Measurements from ENCODE around the gene RAB23. TPM values are rescaled to one million over a fixed set of nuclear protein-coding genes. Genes with fewer than 3 reads are reported as not detected.

The RAB23 gene
- total and polyA plus RNA-seq, 2 donors (not counting 3 experiments of a cell fraction or from before 2014, with no cell fraction given): 3.4 to 9.4 TPM

- H3K36me3 ChIP-seq (ENCODE audit: control insufficient read depth in 2 of 2, extremely low read depth in 1 of 2, insufficient read depth in 2 of 2, low read length in 2 of 2): no peaks in the 10 kb centered on the region
- H4K20me1 ChIP-seq (replicated peaks; ENCODE audit: control insufficient read depth, extremely low read depth, insufficient read depth, low read length): no peaks in the 10 kb centered on the region
- no peak overlapping the region for H3K9ac ChIP-seq (replicated peaks; ENCODE audit: extremely low read depth, insufficient read depth, low read length)
- POLR2A ChIA-PET: interaction anchor here (0.8 kb wide), 1 partner anchor 25 kb away, joined by 3 read pairs; no protein-coding TSS in a partner anchor
- FAIRE-seq (no peak), DNase-seq (ENCODE audit: low read depth, low spot score) (no peak)
- CTCF ChIA-PET: interaction anchor here (1.2 to 3.3 kb wide), 7 partner anchors 11 to 318 kb away, joined by 3 to 16 read pairs (median 9); partner anchors contain the start of gene PRIM2
- no peak overlapping the region for H3K27ac ChIP-seq (ENCODE audit: insufficient read depth, low read depth, low read length)
- peak overlapping the region; percentile 94 for H3K4me2 ChIP-seq (ENCODE audit: insufficient read depth, low read length)
- intact Hi-C loops (cut with micrococcal nuclease) (loop anchor here (1.0 kb wide), 2 partner anchors 94 to 267 kb away; partner anchors contain the start of gene BEND6), dilution Hi-C loops (cut with MboI; ENCODE audit: extremely low pct_ligation_motif_present, low sequenced_read_pairs) (no loop called here)
- peak overlapping the region; percentile 75 to 96 (median 90) for H3K4me3 ChIP-seq (replicated peaks in 1 of 3; ENCODE audit: insufficient read depth in 1 of 3, low read depth in 1 of 3, low read length in 3 of 3)
- no peaks in the 10 kb centered on the region for H3K9me1 ChIP-seq (replicated peaks; ENCODE audit: control insufficient read depth, extremely low read depth, insufficient read depth, low read length)
- BruUV-seq (replicated peaks): no TSS peak
- H3K4me1 ChIP-seq (ENCODE audit: control insufficient read depth, extremely low read depth, insufficient read depth, low read length): peaks cover 11% of the 10 kb centered on the region
- H3K27me3 ChIP-seq (ENCODE audit: control insufficient read depth in 2 of 2, insufficient read depth in 2 of 2, low read length in 2 of 2): no peaks in the 10 kb centered on the region
- peaks cover 21% of the 10 kb centered on the region for H3K79me2 ChIP-seq (ENCODE audit: control insufficient read depth, insufficient read depth, low read length)
- peak overlapping the region; percentile 90 for H2AFZ ChIP-seq (ENCODE audit: low read depth, low read length)
- H3K9me3 ChIP-seq (replicated peaks; ENCODE audit: control insufficient read depth, insufficient read depth, low read length): no peaks in the 10 kb centered on the region
- TF ChIP-seq FOS (IDR thresholded peaks at IDR 0.05; ENCODE audit: borderline replicate concordance, insufficient read depth, low read length) (no peak), MYC (IDR thresholded peaks at IDR 0.05; ENCODE audit: low read depth, low read length) (no peak), CTCF (IDR thresholded peaks at IDR 0.05; ENCODE audit: extremely low read depth in 1 of 2, insufficient read depth in 1 of 2, low read depth in 1 of 2, low read length in 2 of 2) (no peak), POLR2A (IDR thresholded peaks at IDR 0.05; ENCODE audit: low read depth, low read length) (no peak), POLR2AphosphoS5 (IDR thresholded peaks at IDR 0.05; ENCODE audit: insufficient read depth, low read depth, low read length) (no peak), EZH2 (IDR thresholded peaks at IDR 0.05; ENCODE audit: borderline replicate concordance, low read depth, low read length, severe bottlenecking) (no peak), JUN (IDR thresholded peaks at IDR 0.05; ENCODE audit: borderline replicate concordance, insufficient read depth, insufficient read length, low read depth) (no peak), MAX (IDR thresholded peaks at IDR 0.05; ENCODE audit: insufficient read depth, insufficient read length) (no peak), GATA2 (IDR thresholded peaks at IDR 0.05; ENCODE audit: insufficient read depth, insufficient read length, low read depth, low read length) (no peak)
These were observed 603 bp upstream of the RAB23 start for GRCh38 chr6:57222743-57223077.
